Measurements from ENCODE around the gene PLCD3.

The PLCD3 gene

GRCh38 chr17:45091778-45092425 lies 40.4 kb downstream of the PLCD3 start:
- DNase-seq (ENCODE audit: low read depth) = peak; percentile 48
- TF ChIP-seq CTCF (conservative IDR thresholded peaks at IDR 0.05; ENCODE audit: low read depth, low read length) = no peak
- no peak overlapping the region for H3K4me3 ChIP-seq (ENCODE audit: low read depth, low read length)

- TF ChIP-seq CTCF (conservative IDR thresholded peaks at IDR 0.05; ENCODE audit: low read depth, low read length) = no peak
- no peak overlapping the region for H3K4me3 ChIP-seq (ENCODE audit: low read depth, low read length)
- peak; percentile 54 for DNase-seq (ENCODE audit: low read depth)
These were observed 41.6 kb downstream of the PLCD3 start for GRCh38 chr17:45090711-45091110.

- no peak overlapping the region for H3K4me3 ChIP-seq (ENCODE audit: low read depth, low read length)
- no peak for TF ChIP-seq CTCF (conservative IDR thresholded peaks at IDR 0.05; ENCODE audit: low read depth, low read length)
- no peak for DNase-seq (ENCODE audit: low read depth)
These were observed 43.6 kb downstream of the PLCD3 start for GRCh38 chr17:45088741-45089140.

- TF ChIP-seq CTCF (conservative IDR thresholded peaks at IDR 0.05; ENCODE audit: low read depth, low read length) = no peak
- no peak for DNase-seq (ENCODE audit: low read depth)
- no peak overlapping the region for H3K4me3 ChIP-seq (ENCODE audit: low read depth, low read length)
These were observed 44.3 kb downstream of the PLCD3 start for GRCh38 chr17:45087978-45088377.

- H3K4me3 ChIP-seq (ENCODE audit: low read depth, low read length) = no peak overlapping the region
- TF ChIP-seq CTCF (conservative IDR thresholded peaks at IDR 0.05; ENCODE audit: low read depth, low read length) = no peak
- no peak for DNase-seq (ENCODE audit: low read depth)
These were observed 44.8 kb downstream of the PLCD3 start for GRCh38 chr17:45087504-45087975.

- no peak for TF ChIP-seq CTCF (conservative IDR thresholded peaks at IDR 0.05; ENCODE audit: low read depth, low read length)
- no peak overlapping the region for H3K4me3 ChIP-seq (ENCODE audit: low read depth, low read length)
- no peak for DNase-seq (ENCODE audit: low read depth)
These were observed 45.3 kb downstream of the PLCD3 start for GRCh38 chr17:45086865-45087503.

- no peak for DNase-seq (ENCODE audit: low read depth)
- no peak overlapping the region for H3K4me3 ChIP-seq (ENCODE audit: low read depth, low read length)
- no peak for TF ChIP-seq CTCF (conservative IDR thresholded peaks at IDR 0.05; ENCODE audit: low read depth, low read length)
These were observed 45.9 kb downstream of the PLCD3 start for GRCh38 chr17:45086391-45086790.
